ENCODE results near the gene SEC24C.

The SEC24C gene

DNA sequence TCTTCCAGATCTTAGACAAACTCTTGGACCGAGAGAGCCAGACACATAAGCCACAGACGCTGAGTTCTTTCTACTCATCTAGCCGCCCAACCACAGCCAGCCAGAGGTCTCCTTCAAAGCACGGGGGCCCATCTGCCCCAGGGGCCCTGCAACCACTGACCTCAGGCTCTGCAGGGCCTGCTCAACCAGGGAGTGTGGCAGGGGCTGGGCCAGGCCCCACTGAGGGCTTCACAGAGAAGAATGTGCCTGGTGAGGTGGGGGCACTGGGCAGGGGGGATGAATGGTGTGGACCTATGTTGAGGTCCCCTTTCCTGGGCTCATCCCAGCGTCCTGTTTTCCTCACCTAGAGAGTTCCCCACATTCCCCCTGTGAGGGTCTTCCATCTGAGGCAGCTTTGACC, 52.6 kb downstream of the SEC24C start:
- no peak for DNase-seq

DNA sequence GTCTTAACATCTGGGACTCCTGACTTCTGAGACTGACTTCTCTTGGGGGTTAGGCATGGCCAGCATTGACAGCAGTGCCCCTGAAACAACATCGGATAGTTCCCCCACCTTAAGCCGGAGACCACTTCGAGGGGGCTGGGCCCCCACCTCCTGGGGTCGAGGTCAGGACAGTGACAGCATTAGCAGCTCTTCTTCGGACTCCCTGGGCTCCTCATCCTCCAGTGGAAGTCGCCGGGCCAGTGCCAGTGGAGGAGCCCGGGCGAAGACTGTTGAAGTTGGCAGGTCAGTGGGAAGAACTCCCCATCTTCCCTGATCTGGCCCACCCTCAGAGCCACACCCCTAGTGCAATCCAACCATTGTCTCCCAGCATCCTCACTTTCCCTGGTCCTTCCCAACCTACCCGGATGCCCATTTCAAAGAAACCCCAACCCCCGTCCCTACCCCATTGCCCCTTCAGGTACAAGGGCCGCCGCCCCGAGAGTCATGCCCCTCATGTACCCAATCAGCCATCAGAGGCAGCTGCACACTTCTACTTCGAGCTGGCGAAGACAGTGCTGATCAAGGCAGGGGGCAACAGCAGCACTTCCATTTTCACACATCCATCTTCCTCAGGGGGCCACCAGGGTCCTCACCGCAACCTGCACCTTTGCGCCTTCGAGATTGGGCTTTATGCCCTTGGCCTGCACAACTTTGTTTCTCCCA, 53.3 kb downstream of the SEC24C start:
- no peak for DNase-seq

DNA sequence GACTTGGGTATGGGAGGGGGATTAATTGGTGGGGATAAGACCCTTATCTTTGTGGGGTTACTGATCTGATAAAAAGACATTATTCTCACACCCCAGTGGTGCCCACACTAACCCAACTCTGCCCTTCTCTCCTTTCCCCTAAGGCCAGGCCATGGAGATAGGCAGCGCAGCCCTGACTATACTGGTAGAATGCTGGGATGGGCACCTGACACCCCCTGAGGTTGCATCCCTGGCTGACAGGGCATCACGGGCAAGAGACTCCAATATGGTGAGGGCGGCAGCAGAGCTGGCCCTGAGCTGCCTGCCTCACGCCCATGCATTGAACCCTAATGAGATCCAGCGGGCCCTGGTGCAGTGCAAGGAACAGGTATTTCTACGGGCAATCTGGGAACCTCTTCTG, 53.9 kb downstream of the SEC24C start:
- DNase-seq, result no peak

DNA sequence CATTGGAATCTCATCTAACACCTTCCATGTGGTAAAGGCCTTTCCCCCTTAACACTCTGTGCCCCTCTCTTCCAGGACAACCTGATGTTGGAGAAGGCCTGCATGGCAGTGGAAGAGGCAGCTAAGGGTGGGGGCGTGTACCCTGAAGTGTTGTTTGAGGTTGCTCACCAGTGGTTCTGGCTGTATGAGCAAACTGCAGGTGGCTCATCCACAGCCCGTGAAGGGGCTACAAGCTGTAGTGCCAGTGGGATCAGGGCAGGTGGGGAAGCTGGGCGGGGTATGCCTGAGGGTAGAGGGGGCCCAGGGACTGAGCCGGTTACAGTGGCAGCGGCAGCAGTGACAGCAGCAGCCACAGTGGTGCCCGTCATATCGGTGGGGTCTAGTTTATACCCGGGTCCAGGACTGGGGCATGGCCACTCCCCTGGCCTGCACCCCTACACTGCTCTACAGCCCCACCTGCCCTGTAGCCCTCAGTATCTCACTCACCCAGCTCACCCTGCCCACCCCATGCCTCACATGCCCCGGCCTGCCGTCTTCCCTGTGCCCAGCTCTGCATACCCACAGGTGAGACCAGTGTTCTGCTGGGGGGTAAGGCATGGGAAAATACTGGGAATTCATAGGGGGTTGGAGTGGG, 54.9 kb downstream of the SEC24C start:
- no peak for DNase-seq

DNA sequence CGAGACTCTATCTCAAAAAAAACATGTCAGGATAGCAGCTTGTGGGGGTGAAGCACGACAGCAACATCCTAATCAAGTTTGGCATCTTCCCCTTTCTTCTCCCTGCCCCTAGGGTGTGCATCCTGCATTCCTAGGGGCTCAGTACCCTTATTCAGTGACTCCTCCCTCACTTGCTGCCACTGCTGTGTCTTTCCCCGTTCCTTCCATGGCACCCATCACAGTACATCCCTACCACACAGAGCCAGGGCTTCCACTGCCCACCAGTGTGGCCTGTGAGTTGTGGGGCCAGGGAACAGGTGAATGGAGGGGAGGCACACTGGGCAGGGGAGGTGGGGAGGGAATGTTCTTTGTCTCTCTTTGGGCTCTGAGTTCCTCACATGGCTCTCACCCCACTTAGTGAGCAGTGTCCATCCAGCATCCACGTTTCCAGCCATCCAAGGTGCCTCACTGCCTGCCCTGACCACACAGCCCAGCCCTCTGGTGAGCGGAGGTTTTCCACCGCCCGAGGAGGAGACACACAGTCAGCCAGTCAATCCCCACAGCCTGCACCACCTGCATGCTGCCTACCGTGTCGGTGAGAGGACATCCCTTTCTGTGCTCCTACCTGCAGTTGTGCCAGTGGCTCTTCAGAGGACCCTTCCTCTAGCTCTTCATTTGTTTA, 55.9 kb downstream of the SEC24C start:
- DNase-seq, result no peak

DNA sequence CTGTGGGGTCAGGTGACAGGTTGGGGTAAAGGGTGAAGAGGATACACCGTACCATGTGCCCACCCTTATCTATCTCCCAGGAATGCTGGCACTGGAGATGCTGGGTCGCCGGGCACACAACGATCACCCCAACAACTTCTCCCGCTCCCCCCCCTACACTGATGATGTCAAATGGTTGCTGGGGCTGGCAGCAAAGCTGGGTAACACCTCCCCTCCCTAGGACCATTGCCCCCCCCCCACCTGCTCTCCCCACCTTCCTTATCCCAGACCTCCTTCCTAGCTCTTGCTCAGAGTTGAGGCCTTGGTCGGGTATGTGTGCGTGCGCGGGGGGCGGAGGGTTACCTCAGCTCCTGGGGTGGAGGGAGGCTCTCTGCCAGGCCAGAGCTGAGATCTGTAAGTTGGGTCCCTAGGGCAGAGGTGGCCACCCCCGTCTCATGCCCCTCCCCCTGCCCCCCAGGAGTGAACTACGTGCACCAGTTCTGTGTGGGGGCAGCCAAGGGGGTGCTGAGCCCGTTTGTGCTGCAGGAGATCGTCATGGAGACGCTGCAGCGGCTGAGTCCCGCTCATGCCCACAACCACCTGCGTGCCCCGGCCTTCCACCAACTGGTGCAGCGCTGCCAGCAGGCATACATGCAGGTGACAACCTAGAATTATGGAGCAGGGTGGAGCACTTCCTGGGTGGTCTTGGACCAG, 56.5 kb downstream of the SEC24C start:
- no peak for DNase-seq

DNA sequence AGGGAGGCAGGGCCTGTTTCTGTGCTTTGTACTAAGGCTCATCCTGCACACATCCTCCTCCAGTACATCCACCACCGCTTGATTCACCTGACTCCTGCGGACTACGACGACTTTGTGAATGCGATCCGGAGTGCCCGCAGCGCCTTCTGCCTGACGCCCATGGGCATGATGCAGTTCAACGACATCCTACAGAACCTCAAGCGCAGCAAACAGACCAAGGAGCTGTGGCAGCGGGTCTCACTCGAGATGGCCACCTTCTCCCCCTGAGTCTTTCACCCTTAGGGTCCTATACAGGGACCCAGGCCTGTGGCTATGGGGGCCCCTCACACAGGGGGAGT, 57.0 kb downstream of the SEC24C start:
- DNase-seq, result no peak

DNA sequence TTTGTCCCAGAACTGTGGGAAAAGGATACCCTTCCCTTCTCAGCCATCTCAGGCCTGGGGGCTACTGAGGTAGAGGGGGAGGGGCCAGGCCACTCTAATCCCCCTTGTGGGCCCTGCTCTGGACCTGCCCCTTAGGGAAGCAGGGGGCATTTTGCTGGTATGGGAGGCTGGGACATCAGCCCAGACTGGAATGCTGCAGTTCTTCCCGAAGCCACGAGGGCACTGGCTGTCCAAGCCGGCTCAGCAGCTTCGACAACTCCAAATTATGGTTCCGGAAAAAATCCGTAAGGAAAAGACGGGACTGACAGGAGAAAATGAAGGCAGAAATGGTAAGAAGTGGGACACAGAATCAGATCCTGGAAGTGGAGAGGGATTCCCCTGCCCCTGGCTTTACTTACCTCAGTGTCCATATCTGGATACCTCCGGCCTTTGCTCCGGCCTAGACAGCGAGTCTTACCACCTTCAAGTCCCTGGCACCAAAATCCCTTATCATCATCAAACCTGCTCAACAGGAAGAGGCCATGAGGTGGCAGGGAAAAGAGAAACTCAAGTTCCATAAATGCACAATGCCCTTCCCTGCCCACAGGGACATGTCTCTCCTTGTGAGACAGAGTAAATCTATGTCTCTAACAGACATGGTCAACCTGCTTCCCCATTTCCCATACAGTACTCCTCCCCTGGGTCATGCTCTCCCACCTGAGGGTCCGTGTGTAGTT, 58.3 kb downstream of the SEC24C start:
- no peak for DNase-seq

DNA sequence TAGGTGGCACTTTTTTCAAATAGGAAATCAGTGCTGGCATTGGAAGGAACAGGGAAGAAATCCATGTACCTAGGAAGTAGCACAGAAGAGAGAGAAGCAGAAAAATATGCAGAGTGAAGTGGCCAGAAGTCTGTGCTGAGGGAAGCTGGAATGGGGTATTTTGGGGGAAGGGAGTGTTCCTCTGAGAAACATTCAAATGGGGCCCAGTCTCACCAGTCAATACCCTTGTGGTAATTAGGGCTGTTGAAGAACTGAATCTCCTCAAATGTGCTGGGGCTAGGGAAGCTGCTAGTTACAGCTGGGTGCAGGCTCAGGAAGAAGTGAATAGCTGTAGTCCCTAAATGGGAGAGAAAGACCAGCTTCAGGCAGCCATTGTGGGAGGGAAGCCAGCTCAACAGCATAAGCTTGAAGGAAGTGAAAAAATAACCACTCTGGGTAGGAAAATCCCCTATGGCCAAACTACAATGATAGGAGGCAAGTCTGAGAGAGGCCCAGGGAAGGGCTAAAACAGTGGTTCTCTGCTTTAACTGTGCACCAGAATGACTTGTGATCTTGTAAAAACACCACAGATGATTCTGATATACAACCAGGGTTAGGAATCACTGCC, 59.6 kb downstream of the SEC24C start:
- no peak for DNase-seq

DNA sequence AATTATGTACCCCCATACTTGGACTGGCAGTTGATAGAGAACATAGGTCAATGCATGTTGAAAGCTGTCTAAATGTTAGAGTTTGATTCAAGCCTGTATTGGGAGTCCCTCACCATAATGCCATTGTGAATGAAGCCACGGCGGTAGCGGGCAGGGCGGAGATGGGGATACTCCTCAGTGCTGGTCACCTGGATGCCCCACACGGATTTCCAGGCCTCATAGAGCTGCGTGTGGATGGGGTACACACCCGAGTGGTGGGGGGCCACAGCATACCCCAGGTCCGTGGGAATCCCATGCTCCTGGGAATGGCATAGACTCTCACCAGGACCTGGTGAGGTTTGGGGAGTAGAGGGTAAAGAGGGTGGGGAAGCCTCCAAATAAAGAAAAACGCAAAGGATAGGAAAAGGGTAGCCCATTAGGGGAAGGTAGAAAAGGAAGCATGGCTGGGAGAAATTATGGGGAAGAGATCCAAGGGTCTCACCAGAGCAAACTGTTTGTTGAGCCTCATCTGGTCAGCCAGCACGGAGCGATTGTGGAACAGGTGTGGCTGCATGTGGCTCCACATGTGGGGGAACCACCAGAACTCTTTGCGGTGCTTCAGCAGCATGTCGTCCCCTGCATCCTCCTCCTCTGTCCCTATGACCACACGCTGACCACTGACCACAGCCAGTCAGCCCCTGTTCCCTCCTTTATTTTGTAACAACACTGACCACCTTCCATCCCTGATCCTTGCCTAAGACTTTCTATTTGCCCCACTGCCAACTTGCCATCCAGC, 62.2 kb downstream of the SEC24C start:
- DNase-seq, result no peak

DNA sequence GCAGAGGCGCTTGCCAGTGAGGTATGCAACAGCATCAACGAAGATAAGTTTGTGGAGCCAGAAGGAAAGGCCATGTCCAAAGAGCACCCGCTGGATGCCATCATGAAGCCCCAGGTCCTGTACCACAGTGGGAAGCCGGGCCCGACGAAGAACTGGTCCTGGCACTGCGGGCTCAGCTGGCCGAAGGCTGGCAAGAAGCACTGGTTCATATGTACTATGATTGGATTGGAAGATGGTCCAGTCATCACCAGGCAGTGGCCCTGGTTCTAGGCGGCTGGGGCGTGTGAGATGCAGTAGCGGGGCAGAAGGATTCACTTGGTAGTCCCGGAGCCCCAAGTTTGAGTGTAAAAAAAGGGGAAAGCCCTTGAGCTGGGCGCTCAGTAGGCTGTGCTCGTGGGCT, 63.3 kb downstream of the SEC24C start:
- DNase-seq, result no peak

DNA sequence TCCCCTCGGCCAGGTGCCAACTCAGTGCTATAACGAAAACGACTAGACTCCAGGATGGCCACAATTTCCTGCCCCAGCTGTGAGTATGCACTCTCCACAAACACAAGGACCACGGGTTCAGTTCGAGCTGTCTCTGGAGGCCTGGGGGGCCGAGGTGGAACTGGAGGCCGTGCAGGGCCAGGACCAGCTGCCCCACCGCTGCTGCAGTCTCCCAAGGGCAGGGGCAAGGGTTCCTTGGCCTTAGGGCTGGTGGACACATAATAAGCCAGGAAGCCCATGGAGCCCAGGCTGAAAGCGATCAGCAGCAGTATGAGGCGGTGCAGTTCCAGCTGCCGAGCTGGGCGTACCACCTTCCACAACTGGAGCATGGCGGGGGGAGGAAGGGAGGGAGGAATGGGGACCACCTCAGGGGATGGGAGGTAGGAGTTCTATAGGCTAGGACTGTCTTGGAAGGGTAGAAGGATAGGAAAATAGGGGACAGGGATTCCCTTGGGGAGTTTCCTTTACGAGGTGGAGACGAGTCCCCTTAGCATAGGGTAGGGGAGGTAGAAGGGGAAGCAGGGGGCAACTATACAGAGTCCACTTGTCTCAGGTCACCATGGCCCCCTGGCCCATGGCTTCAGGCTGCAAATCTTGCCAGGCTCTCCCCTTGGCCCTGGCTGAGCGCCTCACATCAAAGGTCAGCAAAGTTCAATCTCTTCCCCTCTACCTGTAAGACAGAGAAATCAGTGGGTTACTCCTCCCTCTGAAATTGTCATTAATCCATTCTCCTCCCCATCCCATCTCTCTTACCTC, 64.0 kb downstream of the SEC24C start:
- DNase-seq, result no peak

DNA sequence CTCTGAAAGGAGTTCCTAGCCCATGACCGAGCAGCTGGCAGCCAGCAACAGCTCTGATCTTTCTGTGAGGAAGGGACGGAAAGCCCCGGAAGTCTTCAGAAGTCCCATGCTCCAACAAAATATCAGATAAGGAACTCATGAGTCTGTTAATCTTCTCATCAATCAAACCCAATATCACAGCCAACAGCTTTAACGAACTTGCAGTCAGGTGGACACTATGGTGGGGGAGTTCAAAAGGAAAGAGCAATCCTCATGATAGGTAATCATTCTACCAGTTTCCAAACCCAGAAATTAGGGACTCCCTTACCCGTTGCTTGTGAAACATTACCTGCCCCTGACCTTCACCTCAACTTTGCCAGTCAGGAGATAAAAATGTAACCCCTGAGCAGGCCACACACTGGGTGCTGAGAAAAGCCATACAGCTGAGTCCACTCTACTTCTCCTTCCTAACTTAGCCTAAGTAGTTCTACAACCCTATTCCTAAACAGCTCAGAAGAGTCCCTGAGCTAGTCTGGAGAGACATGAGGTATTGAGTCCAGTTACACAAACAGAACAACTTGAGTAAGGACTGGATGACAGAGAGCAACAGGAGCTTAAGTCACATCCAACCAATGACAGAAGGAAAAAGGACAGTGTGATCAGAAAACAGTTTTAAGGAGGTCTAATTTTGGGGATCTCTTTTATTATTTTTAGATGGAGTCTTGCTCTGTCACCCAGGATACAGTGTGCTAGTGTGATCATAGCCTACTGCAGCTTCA, 65.1 kb downstream of the SEC24C start:
- no peak for DNase-seq

DNA sequence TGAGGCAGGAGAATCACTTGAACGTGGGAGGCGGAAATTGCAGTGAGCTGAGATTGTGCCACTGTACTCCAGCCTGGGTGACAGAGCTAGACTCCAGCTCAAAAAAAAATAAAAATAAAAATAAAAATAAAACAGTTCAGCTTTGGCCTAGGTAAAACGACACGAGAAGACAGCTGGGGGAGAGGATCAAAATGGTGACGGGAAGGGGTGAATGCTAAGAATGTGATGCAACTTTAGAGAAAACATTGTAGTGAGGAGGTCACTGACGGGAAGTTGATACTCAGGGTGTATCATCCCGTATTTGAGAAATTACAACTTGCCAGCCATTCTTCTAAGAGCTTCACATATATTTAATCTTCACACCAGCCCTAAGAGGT, 66.2 kb downstream of the SEC24C start:
- DNase-seq, result no peak

DNA sequence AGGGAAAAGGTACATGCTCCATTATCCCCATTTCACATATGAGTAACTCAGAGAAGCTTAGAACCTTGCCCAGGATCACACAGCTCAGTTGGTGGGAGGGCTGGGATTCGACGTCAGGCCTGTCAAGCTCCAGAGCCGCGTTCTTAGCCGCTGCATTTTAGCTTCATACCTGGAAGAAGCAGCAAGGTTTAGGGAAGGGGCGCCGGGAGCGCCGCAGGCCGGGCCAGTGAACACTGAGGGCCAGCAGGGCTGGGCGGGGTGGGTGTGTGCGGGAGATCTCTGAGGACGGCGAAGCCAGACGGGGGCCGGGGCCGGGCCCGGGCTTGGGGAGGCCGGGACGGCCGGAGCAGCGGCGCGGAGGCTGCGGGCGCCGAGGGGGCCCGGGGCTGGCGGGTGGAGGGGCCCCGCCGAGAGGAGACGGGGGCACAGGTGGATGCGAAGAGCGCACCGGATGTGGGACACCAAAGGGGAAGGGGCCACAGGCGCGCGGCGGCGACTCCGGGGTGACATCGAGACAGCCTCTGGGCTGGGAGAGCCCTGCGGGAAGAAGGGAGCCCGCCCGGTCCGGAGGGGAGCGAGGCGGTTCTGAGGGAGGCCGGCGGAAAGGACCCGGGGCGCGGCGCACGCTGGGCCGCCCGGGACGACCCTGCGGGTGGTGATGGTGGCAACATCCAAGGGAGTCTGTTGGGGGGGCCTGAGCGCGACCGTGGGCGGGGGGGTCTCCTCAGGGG, 66.7 kb downstream of the SEC24C start:
- DNase-seq, result peak in 1 of 2 experiments; percentile 43

DNA sequence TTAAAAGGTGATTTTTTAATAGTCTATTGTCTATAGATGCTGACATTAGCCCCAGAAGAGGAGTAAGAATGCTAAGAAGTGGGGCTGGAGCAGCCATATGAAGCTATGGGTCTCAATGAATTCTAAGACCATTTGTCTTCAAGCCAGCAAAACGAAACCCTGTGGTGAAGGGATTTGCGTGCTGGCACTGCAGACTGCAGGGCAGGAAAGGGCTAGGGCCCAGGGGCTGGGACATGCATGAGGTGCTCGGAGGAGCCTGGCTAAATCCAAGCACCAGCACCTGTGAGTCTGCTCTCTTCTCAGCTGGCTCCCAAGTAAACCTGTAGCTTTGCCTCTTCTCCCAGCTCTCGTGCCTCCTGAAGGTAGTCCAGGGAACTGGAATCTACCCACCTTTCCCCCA, 68.5 kb downstream of the SEC24C start:
- DNase-seq, result no peak

DNA sequence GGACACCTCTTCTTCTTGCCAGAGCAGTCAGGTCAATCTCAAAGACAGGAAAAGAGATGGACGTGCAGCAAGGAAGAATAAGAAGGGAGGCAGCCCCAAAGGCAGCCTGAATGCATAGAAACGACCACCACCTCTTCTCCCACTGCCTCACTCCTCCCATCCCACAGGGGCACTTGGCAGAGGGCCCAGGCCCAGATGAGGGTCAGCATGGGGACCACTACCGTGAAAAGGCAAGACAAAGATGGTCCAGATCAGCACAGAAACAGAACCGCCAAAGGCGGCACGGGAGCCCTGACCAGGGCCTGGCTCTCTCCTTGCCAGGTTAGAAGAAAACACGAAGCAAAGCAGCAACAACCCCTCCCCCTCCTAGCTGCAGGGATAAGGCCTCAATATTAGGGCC, 69.2 kb downstream of the SEC24C start:
- DNase-seq, result no peak

DNA sequence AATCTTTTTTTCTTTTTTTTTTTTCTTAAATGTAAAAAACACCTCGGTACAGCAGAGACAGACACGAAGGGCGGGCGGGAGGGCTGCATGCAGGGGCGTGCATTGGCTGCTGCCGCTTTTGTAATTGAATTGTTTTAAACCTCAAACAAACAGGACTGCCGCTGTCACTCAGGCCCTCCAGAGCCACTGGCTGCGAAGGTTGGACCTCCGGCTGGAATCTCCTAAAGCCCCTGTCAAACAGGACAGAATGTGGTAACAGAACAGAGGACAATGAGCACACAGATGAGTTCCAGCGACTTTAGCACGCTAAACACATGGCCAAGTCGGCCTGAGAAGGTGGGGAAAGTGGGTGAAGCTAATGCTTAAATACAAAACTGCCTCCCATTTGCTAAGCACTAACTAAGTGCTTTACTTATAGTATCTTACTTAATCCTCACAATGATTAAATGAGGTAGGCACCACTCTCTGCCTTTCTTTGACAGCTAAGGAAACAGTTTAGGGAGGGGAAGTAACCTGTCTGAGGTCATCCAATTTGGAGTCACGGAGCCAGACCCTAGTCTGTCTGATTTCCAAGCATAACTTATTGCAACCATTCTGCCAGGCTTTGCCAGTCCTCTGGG, 70.2 kb downstream of the SEC24C start:
- no peak for DNase-seq
